Activated naive CD4-positive, alpha-beta T cell treated with anti-CD3 and anti-CD28 coated beads, Interleukin-2, amount 50 U/mL, for 72 hours (primary cell): ENCODE data around the gene BCAR3. TPM values are rescaled to one million over a fixed set of nuclear protein-coding genes. Genes with fewer than 3 reads are reported as not detected.
A peak's percentile ranks its signal among the peaks of the same experiment; 100 is the strongest.
"Not testable (repeated sequence)": the region's sequence is repeated elsewhere in the genome, so short reads cannot be mapped to it uniquely, and the experiment has no call there.

Source experiments
- ATAC-seq, 2 donors: fragments of 150-1000 bp; cut with Tn5 transposase; 2 replicates each; pipeline ENCODE4 v1.10.0; 2021; ENCODE audit warnings: mild to moderate bottlenecking in 2 of 2, moderate library complexity in 2 of 2
- DNase-seq, 2 donors: peaks; one replicate each; pipeline ENCODE4 v3.0.0; 2021 to 2022; ENCODE audit warnings: low spot score in 2 of 2
- H3K27ac Mint-ChIP-seq, 2 donors: one replicate each; pipeline ENCODE4 v1.8.0; 2022; ENCODE audit warnings: mild to moderate bottlenecking in 2 of 2, mixed read lengths in 2 of 2
- H3K36me3 Mint-ChIP-seq, 2 donors: one replicate each; pipeline ENCODE4 v1.8.0; 2022; ENCODE audit warnings: mixed read lengths in 2 of 2
- H3K9me3 Mint-ChIP-seq, 2 donors: one replicate each; pipeline ENCODE4 v1.8.0; 2022; ENCODE audit warnings: mixed read lengths in 2 of 2
- total RNA-seq, 2 donors: library from RNA; stranded (reverse); gene quantifications; one replicate each; pipeline ENCODE4 v1.2.3, GENCODE V29; 2022

The BCAR3 gene
- total RNA-seq, 2 donors from 2014 or later: 0.25 to 0.72 TPM

DNA sequence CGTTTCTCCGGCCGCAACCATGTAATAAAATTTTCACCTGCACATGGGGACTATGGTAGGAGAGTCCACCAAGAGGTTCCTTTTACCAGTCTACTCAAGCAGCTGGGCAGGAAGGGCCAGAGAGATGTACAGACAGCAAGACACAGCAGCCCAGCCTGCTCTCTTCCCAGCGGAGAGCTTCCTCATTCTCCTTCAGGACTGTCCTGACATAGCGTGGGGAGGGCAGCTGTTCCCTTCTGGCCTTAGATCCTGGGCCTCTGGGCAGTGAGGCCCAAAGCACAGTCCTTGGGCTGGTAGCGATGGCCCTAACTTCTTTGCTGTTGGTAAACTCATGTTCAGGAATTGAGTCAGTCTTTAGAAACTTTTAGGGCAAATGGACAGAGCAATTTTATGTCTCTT is 89.1 kb downstream of the BCAR3 start:
- H3K9me3 Mint-ChIP-seq: no peaks in the 10 kb centered on the region
- ATAC-seq (no peak), DNase-seq (no peak)
- H3K27ac Mint-ChIP-seq: no peak overlapping the region
- H3K36me3 Mint-ChIP-seq: no peaks in the 10 kb centered on the region

DNA sequence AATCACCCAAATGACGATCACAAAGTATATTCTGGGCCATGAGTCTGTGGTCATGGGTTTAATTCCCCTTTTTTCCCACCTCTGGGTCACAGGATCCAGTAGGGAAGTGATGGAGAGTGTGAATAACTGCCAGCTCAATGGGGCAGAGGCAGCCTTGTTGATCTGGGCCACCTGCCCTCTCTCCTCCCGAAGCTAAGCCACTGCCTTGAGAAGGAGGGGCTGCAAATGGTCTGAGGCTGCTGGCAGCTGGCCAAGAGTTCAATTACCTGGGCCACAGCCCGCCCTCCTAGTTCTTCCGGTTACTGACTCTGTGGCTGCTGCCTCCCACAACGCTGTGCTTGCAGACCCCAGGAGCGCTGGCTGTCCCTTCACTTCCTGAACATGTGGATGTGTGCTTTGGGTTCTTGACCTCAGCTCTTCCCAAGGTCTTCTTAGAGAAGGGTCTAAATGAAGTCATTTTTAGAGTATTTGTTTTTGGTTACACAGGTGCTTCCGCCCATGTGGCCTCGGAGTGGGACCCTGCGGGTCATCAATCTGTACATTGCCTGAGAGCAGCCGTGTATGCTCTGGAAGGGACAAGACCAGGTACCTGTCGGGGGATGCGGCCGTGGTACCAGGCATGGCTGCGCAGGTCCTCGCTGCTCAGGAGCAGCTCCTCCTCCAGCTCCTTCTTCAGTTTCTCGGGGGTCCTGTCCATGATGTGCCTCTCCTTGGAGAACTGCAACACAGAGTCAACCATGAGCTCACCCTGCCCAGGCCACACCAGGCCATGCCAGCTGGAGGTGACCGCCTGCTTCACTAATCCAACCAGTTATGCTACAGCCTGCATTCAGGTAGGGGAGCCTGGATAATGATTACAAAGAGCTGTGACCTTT is 89.7 kb downstream of the BCAR3 start:
- Mint-ChIP-seq H3K9me3 (no peaks in the 10 kb centered on the region), H3K27ac (no peak overlapping the region), H3K36me3 (no peaks in the 10 kb centered on the region)
- peak in 1 of 2 donors; percentile 20 for ATAC-seq
- DNase-seq: no peak

DNA sequence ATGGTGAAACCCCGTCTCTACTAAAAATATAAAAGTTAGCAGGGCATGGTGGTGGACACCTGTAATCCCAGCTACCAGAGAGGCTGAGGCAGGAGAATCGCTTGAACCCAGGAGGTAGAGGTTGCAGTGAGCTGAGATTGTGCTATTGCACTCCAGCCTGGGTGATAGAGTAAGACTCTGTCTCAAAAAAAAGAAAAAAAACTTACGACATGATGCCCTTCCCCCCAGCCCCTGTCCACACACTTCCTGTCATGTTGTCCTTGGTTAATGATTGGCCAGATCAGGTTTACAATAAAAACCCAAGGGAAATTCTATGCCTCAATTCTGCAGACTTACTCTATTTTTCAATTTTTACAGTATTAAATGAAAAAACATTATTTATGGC is 90.4 kb downstream of the BCAR3 start:
- H3K27ac Mint-ChIP-seq, H3K9me3 Mint-ChIP-seq, H3K36me3 Mint-ChIP-seq: not testable (repeated sequence)

DNA sequence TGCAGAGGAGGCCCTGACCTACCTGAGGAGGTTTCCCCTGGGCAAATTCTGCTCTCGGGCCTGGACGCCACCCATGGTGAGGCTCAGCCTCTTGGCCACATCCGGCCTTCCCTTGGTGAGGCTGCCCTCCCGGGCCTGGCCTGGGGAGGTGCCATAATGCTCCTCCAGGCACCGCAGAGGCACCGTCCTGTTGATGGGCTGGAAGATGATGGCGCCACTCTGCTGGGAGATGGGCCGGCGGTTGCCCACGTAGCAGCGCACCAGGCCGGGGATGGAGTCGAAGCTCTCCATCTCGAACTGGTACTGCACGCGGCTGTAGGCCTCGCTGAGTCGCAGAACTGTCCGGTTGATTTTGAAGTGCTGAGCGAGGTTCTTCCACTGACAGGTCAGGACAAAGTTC is 92.7 kb downstream of the BCAR3 start:
- DNase-seq (no peak), ATAC-seq (no peak)
- H3K27ac Mint-ChIP-seq: no peak overlapping the region
- H3K36me3 Mint-ChIP-seq: no peaks in the 10 kb centered on the region
- no peaks in the 10 kb centered on the region for H3K9me3 Mint-ChIP-seq

More for the DNA sequence above, 90.4 kb downstream of the BCAR3 start:
- not testable (repeated sequence) for ATAC-seq, DNase-seq

DNA sequence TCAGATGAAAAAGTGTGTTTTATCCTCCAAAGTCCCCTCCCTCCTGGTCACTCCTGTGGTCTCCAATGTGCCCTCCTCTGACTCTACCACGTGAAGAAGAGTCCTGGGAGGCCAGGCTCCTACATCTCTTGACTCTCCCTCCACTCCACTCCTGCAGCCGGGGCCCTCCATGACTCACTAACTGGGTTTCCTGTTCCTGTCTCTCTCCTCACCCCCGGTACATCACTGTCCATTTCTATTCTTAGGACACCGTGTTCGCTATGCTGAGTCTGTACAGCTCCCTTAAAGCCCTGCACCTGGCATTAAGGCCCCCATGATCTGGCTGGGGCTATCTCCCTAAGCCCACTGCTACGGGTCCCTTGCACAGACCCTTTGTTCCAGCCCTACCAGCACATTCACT is 93.4 kb downstream of the BCAR3 start:
- ATAC-seq (peak; percentile 34 to 36), DNase-seq (no peak)
- Mint-ChIP-seq H3K9me3 (no peaks in the 10 kb centered on the region), H3K36me3 (no peaks in the 10 kb centered on the region), H3K27ac (peak overlapping the region in 1 of 2 donors; percentile 69)

DNA sequence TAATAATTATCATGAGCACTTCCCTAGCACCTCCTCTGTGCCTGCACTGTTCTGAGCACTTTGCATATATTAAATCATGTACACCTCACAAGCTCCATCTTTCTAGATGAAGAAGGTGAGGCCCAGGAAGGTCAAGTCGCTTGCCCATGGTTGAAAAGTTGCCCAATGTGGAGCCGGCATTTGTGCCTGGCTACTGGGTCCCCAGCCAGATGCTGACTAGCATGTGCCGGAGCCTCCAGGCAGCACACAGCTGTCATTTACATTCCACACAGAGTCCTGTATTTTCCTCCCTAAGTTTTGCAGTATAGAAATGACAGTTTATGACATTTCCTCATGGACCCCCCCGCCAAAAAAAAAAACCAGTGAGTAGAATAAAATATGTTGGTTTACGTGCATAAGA is 94.3 kb downstream of the BCAR3 start:
- H3K9me3 Mint-ChIP-seq: no peaks in the 10 kb centered on the region
- DNase-seq (no peak), ATAC-seq (no peak)
- H3K36me3 Mint-ChIP-seq: no peaks in the 10 kb centered on the region
- H3K27ac Mint-ChIP-seq: no peak overlapping the region

DNA sequence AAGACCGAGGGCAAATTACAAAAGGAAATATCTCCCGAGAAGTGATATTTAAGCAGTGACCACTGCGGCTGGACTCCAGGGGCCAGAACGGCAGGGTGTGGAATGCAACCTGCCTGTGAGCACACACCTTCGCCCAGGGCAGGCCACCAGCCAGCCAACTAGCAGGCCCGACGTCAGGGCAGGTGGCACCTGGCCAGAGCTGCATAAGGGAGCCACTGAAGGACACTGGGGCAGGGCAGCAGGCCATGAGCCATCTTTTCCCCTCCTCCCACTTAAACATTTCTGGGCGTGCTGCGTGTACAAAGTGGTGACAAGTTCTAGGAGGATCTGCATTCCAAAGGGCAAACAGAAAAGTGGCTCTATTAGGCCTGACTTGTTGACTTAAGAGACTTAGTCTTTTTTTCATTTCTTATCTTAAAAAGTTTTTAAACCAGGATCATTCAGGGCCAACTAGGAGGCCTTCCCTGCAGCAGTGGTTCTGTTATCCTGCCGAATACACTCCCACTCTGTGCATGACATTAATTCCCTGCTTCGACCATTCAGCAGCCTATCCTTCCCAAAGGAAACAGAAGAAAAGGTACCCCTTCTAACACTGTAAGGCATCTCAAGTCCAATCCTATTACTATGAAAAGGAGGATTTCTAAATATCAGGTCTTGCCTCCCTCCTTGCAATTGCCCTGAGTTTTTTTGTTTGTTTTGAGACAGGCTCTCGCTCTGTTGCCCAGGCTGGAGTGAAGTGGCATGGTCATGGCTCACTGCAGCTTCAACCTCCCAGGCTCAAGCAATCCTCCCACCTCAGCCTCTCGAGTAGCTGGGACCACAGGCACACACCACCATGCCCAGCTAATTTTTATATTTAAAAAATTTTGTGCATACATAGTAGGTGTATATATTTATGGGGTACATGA is 96.3 kb downstream of the BCAR3 start:
- no peak overlapping the region for H3K27ac Mint-ChIP-seq
- H3K9me3 Mint-ChIP-seq: no peaks in the 10 kb centered on the region
- DNase-seq: no peak
- no peaks in the 10 kb centered on the region for H3K36me3 Mint-ChIP-seq
- no peak for ATAC-seq

DNA sequence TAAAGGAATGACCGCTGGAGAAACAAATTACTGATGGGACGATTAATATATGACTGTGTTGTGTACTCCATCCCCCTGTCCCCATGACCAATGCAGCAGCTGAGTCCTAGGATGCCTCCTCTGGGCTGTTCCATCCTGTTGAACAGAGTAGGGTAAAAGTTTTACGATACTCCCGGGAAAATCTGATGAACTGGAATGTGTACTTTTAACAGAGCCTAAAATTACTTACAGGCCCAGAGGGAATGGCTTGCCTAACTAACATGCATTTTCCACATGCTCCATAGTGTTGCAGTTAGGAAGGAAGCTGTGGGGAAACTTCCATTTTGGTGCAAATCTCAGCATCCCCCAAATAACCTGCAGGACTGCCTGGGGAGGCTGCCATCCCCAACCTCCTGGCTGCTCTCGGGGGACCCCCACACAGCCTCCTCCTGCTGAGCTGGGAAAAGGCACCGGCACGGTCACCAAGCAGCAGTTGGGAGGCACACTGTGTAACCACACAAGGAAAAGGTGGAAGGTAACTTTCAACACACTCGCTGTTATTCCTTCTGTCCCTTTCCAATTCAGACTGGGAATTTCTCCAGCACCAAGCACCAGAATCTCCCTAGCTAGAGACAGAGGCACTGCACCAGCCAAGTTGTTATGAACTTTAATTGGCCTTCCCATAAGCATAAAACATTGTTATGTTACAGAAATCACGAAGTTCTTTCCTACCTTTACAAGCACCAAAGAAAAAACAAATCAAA is 97.2 kb downstream of the BCAR3 start:
- Mint-ChIP-seq H3K27ac (no peak overlapping the region), H3K9me3 (no peaks in the 10 kb centered on the region), H3K36me3 (no peaks in the 10 kb centered on the region)
- DNase-seq (no peak), ATAC-seq (no peak)

DNA sequence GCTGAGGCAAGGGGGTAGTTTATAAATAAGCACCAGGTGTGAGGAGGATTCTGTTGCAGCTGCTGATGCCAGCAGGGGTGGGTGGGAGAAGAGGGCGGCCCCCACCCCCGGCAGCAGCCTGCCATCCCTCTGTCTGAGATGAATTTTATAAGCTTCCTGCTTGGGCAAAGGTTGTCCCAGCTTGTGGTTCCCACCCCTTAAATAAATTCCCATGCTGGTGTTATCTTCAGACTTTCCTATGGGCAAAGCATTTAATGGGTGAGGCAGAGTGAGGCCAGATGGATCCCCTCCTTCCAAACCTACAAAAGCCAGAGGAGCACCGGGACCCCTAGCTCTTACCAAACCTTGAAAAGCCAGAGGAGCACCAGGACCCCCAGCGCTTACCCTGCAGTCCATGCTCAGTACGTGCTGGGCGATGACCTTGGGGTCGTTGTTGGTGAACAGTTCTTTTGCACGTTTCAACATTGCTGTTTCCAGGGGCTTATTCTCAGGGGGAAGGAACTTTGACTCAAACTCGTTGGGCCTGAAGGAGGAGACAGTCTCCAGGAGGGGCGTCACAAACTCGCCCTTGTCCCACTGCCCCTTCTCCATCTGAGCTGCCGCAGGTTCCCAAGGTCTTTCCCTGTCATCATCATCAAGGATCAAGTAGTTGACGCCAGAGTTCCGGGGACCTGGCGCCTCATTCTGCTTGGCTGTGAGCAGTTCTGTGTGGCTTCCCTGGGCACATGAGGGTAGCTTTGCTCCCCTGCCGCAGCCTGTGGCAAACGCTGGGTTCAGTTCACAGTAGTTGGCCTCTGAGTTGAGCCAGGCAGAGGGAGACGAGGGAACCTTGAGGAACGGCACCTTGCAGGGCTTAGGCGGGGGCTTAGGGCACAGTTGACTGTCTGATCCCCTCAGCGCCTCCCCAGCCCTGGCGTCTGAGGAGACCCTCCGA is 99.5 kb downstream of the BCAR3 start:
- ATAC-seq: no peak
- DNase-seq: no peak
- Mint-ChIP-seq H3K9me3 (no peaks in the 10 kb centered on the region), H3K36me3 (no peaks in the 10 kb centered on the region), H3K27ac (no peak overlapping the region)

DNA sequence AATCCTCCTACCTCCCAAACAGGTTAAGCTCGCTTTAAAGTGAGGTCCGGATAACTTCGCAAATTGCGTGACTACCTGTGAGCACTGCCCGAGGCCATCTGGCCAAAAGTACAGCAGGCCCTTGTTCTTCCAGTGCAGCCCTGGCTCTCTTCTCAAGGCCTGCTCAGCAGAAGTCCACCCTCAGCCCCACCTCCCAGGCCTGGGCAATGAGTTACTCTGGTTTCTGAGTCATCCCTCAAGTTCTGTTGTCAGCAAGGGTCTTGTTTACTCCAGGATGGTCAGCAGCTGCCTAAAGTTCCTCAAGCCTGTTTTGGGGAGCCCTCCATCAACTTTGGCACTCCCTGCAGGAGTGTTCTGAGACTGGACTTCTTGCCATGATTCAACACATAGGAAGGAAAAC is 101.7 kb downstream of the BCAR3 start:
- H3K9me3 Mint-ChIP-seq: no peaks in the 10 kb centered on the region
- ATAC-seq (no peak), DNase-seq (no peak)
- H3K36me3 Mint-ChIP-seq: no peaks in the 10 kb centered on the region
- no peak overlapping the region for H3K27ac Mint-ChIP-seq

DNA sequence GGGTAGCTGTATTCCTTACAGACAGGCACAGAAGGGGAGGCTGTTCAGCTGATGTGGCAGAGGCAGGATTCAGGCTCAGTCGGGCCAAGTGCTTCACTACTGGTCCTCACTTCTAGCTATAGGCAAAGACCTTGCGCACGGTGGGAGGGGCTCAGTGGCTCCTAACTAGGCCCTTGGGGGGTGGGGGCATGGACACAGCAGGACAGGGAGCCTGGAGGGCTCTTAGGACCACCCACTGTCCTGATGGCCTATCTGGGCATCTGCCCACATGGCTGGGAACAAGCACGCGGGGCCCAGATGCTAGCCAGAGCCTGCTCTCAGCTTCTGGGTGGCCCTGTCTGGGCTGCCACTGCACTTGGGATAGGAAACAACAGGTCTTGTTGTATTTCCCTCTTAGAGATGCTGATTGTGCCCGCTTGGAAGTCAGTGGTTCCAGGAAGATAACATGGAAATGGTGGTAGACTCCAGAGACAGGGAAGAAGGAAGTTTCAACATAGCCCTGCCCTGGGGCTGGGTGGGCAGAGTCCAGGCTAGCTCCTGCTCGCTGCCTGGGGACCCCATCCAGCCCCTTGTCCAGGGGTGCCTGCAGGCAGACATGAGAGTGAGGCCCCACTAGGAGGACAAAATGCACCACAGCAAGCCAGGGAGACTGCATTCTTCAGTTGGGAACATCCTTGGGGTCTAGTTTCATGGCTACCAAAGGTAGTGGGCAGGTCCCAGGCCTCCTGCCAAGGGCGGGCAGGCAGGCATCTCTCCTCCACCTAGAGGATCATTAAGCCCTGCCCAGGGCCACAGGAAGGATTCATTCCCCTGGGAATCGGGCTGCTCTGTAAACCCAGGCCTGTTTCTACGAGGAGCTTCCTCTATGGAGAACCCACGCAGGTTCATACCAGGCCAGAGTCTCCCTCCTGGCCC is 102.5 kb downstream of the BCAR3 start:
- no peak for ATAC-seq
- DNase-seq: no peak
- no peaks in the 10 kb centered on the region for H3K36me3 Mint-ChIP-seq
- H3K9me3 Mint-ChIP-seq: no peaks in the 10 kb centered on the region
- H3K27ac Mint-ChIP-seq: no peak overlapping the region

DNA sequence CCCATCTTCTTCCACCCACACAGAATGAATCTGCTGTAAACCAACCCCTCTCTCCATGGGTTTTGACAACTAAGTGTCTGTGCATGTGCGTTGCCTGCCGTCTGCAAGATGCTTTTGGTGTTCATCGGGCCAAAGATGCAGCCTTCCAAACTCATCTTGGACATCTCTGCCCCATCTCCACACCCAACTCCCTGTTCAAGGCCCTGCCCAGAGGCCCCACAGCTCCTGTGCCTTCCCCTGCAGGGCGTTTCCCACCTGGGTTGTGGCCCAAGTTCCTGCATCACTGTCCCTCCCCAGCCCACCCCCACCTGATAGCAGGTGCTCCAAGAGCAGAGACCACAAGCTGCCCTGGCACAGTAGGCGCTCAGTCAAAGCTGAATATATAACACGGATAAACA is 103.2 kb downstream of the BCAR3 start:
- no peaks in the 10 kb centered on the region for H3K36me3 Mint-ChIP-seq
- H3K27ac Mint-ChIP-seq: no peak overlapping the region
- no peaks in the 10 kb centered on the region for H3K9me3 Mint-ChIP-seq
- DNase-seq (no peak), ATAC-seq (no peak)

DNA sequence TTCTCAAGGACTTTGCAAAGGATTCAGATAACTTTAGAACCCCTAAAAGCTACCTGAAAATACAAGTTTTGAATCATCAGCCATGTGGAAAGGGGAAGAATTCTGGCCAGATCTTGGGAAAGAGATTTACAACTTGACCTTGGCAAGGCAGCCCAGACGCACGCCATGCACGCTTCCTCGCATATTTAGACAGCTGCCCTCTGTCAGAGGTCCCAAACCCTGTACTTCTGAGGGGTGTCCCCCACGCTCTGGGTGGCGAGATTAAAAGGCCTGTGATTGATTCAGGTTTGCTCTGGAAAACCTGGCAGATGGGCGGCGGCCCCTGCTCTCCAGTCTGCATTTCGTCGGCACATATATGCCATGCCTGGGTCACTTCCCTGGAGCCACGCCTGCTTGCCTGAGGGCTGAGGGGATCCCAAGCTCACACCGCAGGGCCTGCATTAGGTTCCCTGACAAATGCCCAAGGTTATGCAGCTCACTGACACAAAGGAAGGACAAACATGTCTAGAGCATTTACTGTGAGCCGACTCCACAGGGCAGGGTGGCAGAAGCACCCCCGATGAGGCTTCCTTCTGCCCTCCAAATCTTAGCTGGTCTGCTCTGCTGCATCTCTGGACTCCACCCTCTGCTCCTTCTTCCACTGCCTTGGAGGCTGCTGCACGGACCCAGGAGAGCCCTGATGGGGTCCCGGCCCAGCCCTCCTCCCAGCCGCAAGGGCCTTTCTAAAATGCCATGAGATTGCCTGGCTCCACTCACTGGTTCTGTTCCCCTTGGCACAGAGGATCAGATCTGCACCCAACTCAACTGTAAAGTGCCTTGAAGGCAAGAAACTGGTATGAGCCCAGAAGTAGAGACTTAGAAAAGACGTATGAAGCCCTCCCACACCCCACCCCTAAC is 103.9 kb downstream of the BCAR3 start:
- ATAC-seq: no peak
- H3K36me3 Mint-ChIP-seq: no peaks in the 10 kb centered on the region
- no peaks in the 10 kb centered on the region for H3K9me3 Mint-ChIP-seq
- no peak for DNase-seq
- H3K27ac Mint-ChIP-seq: no peak overlapping the region

DNA sequence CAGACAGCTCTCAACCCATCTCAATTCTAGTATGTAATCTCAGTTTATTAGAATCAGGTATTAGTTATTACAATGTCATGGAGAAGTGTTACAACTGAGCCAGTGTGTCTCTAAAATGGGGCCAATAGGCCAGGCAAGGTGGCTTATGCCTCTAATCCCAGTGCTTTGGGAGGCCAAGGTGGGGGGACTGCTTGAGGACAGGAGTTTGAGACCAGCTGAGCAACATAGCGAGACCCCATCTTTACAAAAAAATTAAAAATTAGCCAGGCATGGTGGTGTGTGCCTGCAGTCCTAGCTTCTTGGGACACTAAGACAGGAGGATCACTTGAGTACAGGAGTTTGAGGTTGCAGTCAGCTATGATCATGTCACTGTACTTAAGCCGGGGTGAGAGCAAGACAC is 104.9 kb downstream of the BCAR3 start:
- H3K36me3 Mint-ChIP-seq: no peaks in the 10 kb centered on the region
- ATAC-seq: no peak
- no peaks in the 10 kb centered on the region for H3K9me3 Mint-ChIP-seq
- DNase-seq: no peak
- H3K27ac Mint-ChIP-seq: no peak overlapping the region
